Cardiac fibroblast (primary cell): ENCODE results near the gene SIK3.

ENCODE experiments used
- DNase-seq, 2 donors: peaks; one replicate each; pipeline versions ENCODE4 v3.0.0 to v3.0.0-alpha.2; 2010; ENCODE audit warnings: low read depth in 2 of 2
- H3K4me3 ChIP-seq, 2 donors: replicated peaks in 1 of 2; 1 replicate in 1 of 2; 2 replicates in 1 of 2; pipeline ENCODE4 v1.5.1; 2011; ENCODE audit warnings: low read depth in 2 of 2, low read length in 2 of 2, mild to moderate bottlenecking in 2 of 2, moderate library complexity in 1 of 2
- TF ChIP-seq, protein P1 (sequence below): IDR thresholded peaks from one replicate; pipeline ENCODE4 v1.5.1; 2011; ENCODE audit warnings: low read depth, mild to moderate bottlenecking, low read length, inconsistent platforms

The SIK3 gene

DNA sequence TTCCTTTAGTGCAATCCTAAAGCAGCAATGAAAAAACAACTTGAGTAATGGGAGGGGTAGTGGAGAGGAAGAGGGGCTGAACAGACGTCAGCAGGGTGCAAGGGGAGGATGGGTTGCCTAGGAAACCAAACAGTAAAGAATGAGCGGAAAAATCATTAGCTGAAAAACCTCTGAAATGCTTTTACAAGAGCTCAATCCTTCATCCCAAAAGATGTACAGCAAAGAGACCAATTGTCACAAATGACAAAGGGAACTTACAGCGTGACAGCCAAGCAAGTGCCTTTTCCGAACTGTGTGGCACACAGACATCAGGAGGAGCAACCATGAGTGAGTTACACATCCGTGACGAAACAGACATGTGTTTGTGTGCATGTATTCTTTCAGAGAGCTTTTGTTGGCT is 104.6 kb downstream of the SIK3 start:
- TF ChIP-seq, protein P1, sequence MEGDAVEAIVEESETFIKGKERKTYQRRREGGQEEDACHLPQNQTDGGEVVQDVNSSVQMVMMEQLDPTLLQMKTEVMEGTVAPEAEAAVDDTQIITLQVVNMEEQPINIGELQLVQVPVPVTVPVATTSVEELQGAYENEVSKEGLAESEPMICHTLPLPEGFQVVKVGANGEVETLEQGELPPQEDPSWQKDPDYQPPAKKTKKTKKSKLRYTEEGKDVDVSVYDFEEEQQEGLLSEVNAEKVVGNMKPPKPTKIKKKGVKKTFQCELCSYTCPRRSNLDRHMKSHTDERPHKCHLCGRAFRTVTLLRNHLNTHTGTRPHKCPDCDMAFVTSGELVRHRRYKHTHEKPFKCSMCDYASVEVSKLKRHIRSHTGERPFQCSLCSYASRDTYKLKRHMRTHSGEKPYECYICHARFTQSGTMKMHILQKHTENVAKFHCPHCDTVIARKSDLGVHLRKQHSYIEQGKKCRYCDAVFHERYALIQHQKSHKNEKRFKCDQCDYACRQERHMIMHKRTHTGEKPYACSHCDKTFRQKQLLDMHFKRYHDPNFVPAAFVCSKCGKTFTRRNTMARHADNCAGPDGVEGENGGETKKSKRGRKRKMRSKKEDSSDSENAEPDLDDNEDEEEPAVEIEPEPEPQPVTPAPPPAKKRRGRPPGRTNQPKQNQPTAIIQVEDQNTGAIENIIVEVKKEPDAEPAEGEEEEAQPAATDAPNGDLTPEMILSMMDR = no peak
- H3K4me3 ChIP-seq = no peak overlapping the region
- peak; percentile 25 to 59 for DNase-seq

GRCh38 chr11:116991491-116991890 is 106.7 kb downstream of the SIK3 start:
- H3K4me3 ChIP-seq = no peak overlapping the region
- no peak for DNase-seq
- TF ChIP-seq, protein P1 = no peak

GRCh38 chr11:116990811-116991210 is 107.4 kb downstream of the SIK3 start:
- TF ChIP-seq, protein P1 = no peak
- no peak overlapping the region for H3K4me3 ChIP-seq
- no peak for DNase-seq

GRCh38 chr11:116990061-116990473 is 108.2 kb downstream of the SIK3 start:
- TF ChIP-seq, protein P1 = no peak
- no peak overlapping the region for H3K4me3 ChIP-seq
- peak; percentile 87 for DNase-seq

DNA sequence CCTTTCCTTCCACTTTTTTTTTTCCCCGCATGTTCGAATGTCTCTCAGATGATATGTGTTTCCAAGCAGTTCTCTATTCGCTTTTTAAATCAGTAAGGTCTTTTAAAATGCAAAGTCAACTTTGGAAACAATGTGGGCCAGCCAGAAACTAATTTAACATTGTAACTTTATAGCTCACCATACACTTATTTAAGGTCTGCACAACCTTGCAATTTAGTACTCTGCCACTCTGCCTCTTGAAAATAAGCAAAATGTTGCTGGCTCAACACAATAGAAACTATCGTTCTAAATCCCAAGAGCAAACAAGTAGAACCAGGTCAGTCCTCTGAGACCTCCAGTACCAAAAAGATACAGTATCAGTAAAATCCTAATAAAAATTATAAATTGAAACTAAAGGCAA is 109.0 kb downstream of the SIK3 start:
- TF ChIP-seq, protein P1 = no peak
- no peak overlapping the region for H3K4me3 ChIP-seq
- no peak for DNase-seq

DNA sequence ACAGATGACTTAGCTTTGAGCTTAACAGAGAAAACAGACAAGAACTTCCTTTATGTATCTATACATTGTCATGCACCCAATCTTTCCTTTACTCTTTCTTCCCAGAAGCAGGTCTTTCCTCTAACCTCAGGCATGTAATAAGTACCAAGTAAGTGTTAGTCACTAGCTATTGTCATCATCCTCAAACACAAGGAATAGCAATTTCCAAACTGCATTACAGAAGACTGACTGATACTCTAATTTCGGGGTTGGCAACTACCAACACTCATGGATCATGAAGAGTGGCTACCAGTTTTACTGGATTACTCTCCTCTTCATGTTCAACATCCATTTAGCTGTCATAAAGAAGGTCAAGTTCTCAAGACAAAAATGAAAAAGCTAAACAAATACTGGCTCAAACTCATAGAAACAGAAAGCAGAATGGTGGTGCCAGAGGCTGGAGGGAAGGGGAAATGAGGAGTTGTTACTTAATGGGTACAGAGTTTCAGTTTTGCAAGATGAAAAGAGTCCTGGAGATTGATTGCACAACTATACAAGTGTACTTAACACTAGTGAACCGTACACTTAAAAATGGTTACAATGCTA is 111.6 kb downstream of the SIK3 start:
- peak overlapping the region in 1 of 2 donors; percentile 1 for H3K4me3 ChIP-seq
- peak; percentile 59 to 88 for DNase-seq

More for the DNA sequence above, 111.6 kb downstream of the SIK3 start:
- TF ChIP-seq, protein P1 = no peak
